HG02938 (cell line): ENCODE data around the gene ELP2.

Experiments
- ATAC-seq: cut with Tn5 transposase; IDR thresholded peaks from one replicate; pipeline ENCODE4 v1.9.1; 2021; ENCODE audit warnings: mild to moderate bottlenecking, moderate library complexity; ENCODE audit not compliant: unreplicated experiment

Gene ELP2

GRCh38 chr18:36212301-36213171 lies 82.8 kb downstream of the ELP2 start:
- ATAC-seq: no peak

GRCh38 chr18:36214811-36215210 lies 85.1 kb downstream of the ELP2 start:
- no peak for ATAC-seq

GRCh38 chr18:36215577-36215976 lies 85.9 kb downstream of the ELP2 start:
- no peak for ATAC-seq

- no peak for ATAC-seq
Measured at GRCh38 chr18:36217348-36217747, 87.6 kb downstream of the ELP2 start.

- no peak for ATAC-seq
Measured at GRCh38 chr18:36229188-36229587, 99.5 kb downstream of the ELP2 start.
